HepG2 (cell line): ENCODE results near the gene NOSTRIN. TPM values are rescaled to one million over a fixed set of nuclear protein-coding genes. Genes with fewer than 3 reads are reported as not detected.

Experiments used
- ATAC-seq: fragments of 200-7000 bp; cut with Tn5 transposase; 3 replicates; pipeline ENCODE4 v1.9.1; 2020; ENCODE audit warnings: mild to moderate bottlenecking, moderate library complexity
- BruUV-seq: library from RNA; stranded (reverse); fragments of 400-500 nt; replicated peaks from 2 replicates; lab custom pipeline; 2021; lab: Mats Ljungman, UMichigan
- CTCF ChIA-PET: fragments of 300-600 bp; formaldehyde crosslinking; extraction: SDS; loops from one replicate; lab custom pipeline; 2021; ENCODE audit warnings: low total read pairs, inconsistent platforms, low intra/inter-chr PET ratio; lab: Yijun Ruan, JAX
- POLR2A ChIA-PET: fragments of 350-600 bp; sonication (Branson Sonifier 250); formaldehyde crosslinking; loops from one replicate; lab custom pipeline; 2020; ENCODE audit warnings: antibody characterized with exemption, inconsistent platforms; lab: Yijun Ruan, JAX
- DNase-seq: peaks from one replicate; pipeline ENCODE4 v3.0.0-alpha.2; 2015; ENCODE audit warnings: low spot score
- FAIRE-seq: peaks from 3 replicates; lab custom pipeline; 2011; peaks lifted over from hg19 to GRCh38; lab: Jason Lieb, UNC
- H2AFZ ChIP-seq: one replicate; pipeline ENCODE4 v1.6.1; 2011; ENCODE audit warnings: low read length, inconsistent platforms
- H3K27ac ChIP-seq: fragments of 300-600 bp; 3 replicates; pipeline ENCODE4 v1.8.0; 2011; ENCODE audit warnings: mixed run types, mild to moderate bottlenecking, mixed read lengths, low read length, inconsistent platforms; ENCODE audit not compliant: insufficient read depth; ENCODE audit errors: extremely low read length
- H3K27me3 ChIP-seq, 2 experiments: fragments of 200-600 bp in 1 of 2; 2 replicates in 1 of 2; 3 replicates in 1 of 2; pipeline versions ENCODE4 v1.6.0 to v1.8.0; 2011; ENCODE audit warnings: low read length in 2 of 2, mild to moderate bottlenecking in 2 of 2, moderate library complexity in 2 of 2, inconsistent platforms in 1 of 2; ENCODE audit not compliant: insufficient read depth in 2 of 2, control insufficient read depth in 1 of 2
- H3K36me3 ChIP-seq, 2 experiments: fragments of 200-600 bp in 1 of 2; replicated peaks in 1 of 2; 2 replicates in 1 of 2; 3 replicates in 1 of 2; pipeline versions ENCODE4 v1.5.1 to v1.8.0; 2011; ENCODE audit warnings: low read length in 2 of 2, inconsistent platforms in 1 of 2; ENCODE audit not compliant: insufficient read depth in 2 of 2, control insufficient read depth in 1 of 2
- H3K4me1 ChIP-seq: 2 replicates; pipeline ENCODE4 v1.5.1; 2012; ENCODE audit warnings: low read length, inconsistent platforms; ENCODE audit not compliant: insufficient read depth
- H3K4me2 ChIP-seq: 2 replicates; pipeline ENCODE4 v1.6.0; 2011; ENCODE audit warnings: low read depth, low read length, inconsistent platforms
- H3K4me3 ChIP-seq, 3 experiments: fragments of 200-600 bp in 1 of 3; sonication (generic), shearing (Covaris generic) in 1 of 3; replicated peaks in 1 of 3; 2 replicates each; pipeline ENCODE4 v1.5.1; 2011 to 2016; ENCODE audit warnings: low read length in 3 of 3, inconsistent platforms in 2 of 3, low read depth in 2 of 3, mild to moderate bottlenecking in 2 of 3, control low read depth in 1 of 3, mixed read lengths in 1 of 3; ENCODE audit not compliant: insufficient read depth in 1 of 3
- H3K79me2 ChIP-seq: one replicate; pipeline ENCODE4 v1.6.1; 2011; ENCODE audit warnings: low read length, inconsistent platforms; ENCODE audit not compliant: insufficient read depth
- H3K9ac ChIP-seq: 2 replicates; pipeline ENCODE4 v1.6.0; 2011; ENCODE audit warnings: mild to moderate bottlenecking, low read depth, low read length, inconsistent platforms; ENCODE audit not compliant: insufficient read depth
- H3K9me3 ChIP-seq: 2 replicates; pipeline ENCODE4 v1.5.1; 2012; ENCODE audit warnings: mild to moderate bottlenecking, low read length
- H4K20me1 ChIP-seq: 2 replicates; pipeline ENCODE4 v1.6.0; 2011; ENCODE audit warnings: inconsistent platforms, mild to moderate bottlenecking, low read length, moderate library complexity; ENCODE audit not compliant: insufficient read depth
- CEBPB ChIP-seq: IDR thresholded peaks from 2 replicates; pipeline ENCODE4 v1.6.1; 2011; ENCODE audit warnings: low read depth, low read length, improper control_type of control experiment, borderline replicate concordance
- ZNF792 ChIP-seq: IDR thresholded peaks from 2 replicates; pipeline ENCODE4 v1.6.1; 2016
- WGBS: methylation state at CpG from one replicate; pipeline ENCODE4 v1.1.6; 2017; ENCODE audit warnings: low lambda C conversion rate; 5-methylcytosine and 5-hydroxymethylcytosine counted together
- in situ Hi-C: cut with HindIII; loops from 2 replicates; pipeline ENCODE4 v1.10.0; 2017; ENCODE audit warnings: low pct_unique_long_range_greater_than_20kb; ENCODE audit not compliant: extremely low pct_ligation_motif_present
- intact Hi-C: fragments of 100-400 bp; cut with micrococcal nuclease; formaldehyde crosslinking; loops from one replicate; pipeline ENCODE4 v1.10.0; 2022; ENCODE audit not compliant: unreplicated experiment
- polyA plus RNA-seq, 8 experiments: library from polyadenylated mRNA; depleted of rRNA in 3 of 8; stranded (reverse) in 7 of 8; unstranded in 1 of 8; fragments of >200 nt; fragmentation: Illumina TruSeq in 4 of 8; extraction: Trizol in 4 of 8; gene quantifications; 2 replicates each; pipeline versions ENCODE4 v1.2.1 to v1.2.3, GENCODE V29; 2011 to 2016; ENCODE audit warnings: low read depth in 4 of 8, missing spikeins in 1 of 8, mixed read lengths in 1 of 8; ENCODE audit not compliant: insufficient read depth in 1 of 8
- total RNA-seq, 5 experiments: library from RNA; depleted of rRNA; stranded (reverse); fragments of >200 nt; fragmentation: Illumina TruSeq; extraction: Trizol; gene quantifications; 2 replicates each; pipeline ENCODE4 v1.2.3, GENCODE V29; 2016; ENCODE audit warnings: low read depth in 1 of 5

NOSTRIN gene
- total and polyA plus RNA-seq, 2 of the 13 experiments (the other 11 are each of a cell fraction or from before 2014, with no cell fraction given): 0.22 TPM

DNA sequence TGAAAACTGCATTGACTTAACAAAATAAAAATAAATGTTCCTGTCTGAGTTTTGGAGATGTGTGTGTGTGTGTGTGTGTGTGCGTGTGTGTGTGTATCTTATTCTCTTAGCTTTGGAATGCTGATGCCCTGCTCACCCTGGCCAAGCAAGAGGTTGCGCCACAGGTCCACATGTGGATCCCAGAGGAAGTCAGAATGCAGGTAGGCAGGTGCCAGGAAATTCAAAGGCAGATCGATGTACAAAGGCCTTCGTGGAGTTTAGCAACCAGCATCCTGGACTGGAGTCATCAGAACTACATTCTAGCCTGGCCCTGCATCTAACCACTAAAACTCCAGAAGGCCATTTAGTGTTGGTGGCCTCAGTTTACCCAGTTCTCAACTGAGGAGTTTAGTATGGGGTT, 111.1 kb downstream of the NOSTRIN start:
- Histone ChIP-seq H3K4me3 (no peak overlapping the region), H3K79me2 (no peaks in the 10 kb centered on the region), H3K27ac (no peak overlapping the region), H3K9me3 (no peaks in the 10 kb centered on the region), H4K20me1 (no peaks in the 10 kb centered on the region), H3K36me3 (no peaks in the 10 kb centered on the region), H2AFZ (no peak overlapping the region), H3K4me1 (no peaks in the 10 kb centered on the region), H3K9ac (no peak overlapping the region), H3K27me3 (peaks cover 0 to 51% of the 10 kb centered on the region in 2 experiments; a peak in 4 of 5 replicates), H3K4me2 (no peak overlapping the region)
- 32% methylated on average over 4 of the region's 4 CpGs for WGBS
- no peak for TF ChIP-seq ZNF792 (CRISPR knock-in tag)
- TF ChIP-seq CEBPB: peak; percentile 56
- in situ Hi-C loops: loop anchor here (25.0 kb wide), 1 partner anchor 776 kb away; no protein-coding TSS in a partner anchor
- peak; percentile 43; the same call in 2 of the 3 replicates for ATAC-seq
- CTCF ChIA-PET: no interaction called here
- no peak for FAIRE-seq
- no peak for DNase-seq
- POLR2A ChIA-PET: no interaction called here
- no TSS peak for BruUV-seq
- intact Hi-C loops: no loop called here

Other genes starting within 250 kb of the NOSTRIN start
- gene SPC25, start 87.8 kb downstream of the NOSTRIN start, total RNA-seq (2016; rRNA removed; fragmentation: Illumina TruSeq; extraction: Trizol): 26.5 and 45.9 TPM in 2 replicates
- 6.9 and 11.3 TPM in 2 replicates for gene SPC25, start 87.8 kb downstream of the NOSTRIN start, polyA plus RNA-seq (2011; rRNA removed)
- not detected in 2 replicates for gene G6PC2, start 98.7 kb downstream of the NOSTRIN start, total RNA-seq (2016; rRNA removed; fragmentation: Illumina TruSeq; extraction: Trizol)
- gene G6PC2, start 98.7 kb downstream of the NOSTRIN start, polyA plus RNA-seq (2011; rRNA removed): not detected in 2 replicates
- not detected in 2 replicates for gene ABCB11, start 228.7 kb downstream of the NOSTRIN start, total RNA-seq (2016; rRNA removed; fragmentation: Illumina TruSeq; extraction: Trizol)
- gene ABCB11, start 228.7 kb downstream of the NOSTRIN start, polyA plus RNA-seq (2011; rRNA removed): not detected in 2 replicates